GM12801 (cell line): Measurements from ENCODE around the gene GOLGA2.

Experiments
- TF ChIP-seq, protein P1 (sequence below): IDR thresholded peaks from one replicate; pipeline ENCODE4 v1.5.1; 2011; ENCODE audit warnings: control low read depth; ENCODE audit not compliant: insufficient read length; ENCODE audit errors: extremely low read depth

The GOLGA2 gene

DNA sequence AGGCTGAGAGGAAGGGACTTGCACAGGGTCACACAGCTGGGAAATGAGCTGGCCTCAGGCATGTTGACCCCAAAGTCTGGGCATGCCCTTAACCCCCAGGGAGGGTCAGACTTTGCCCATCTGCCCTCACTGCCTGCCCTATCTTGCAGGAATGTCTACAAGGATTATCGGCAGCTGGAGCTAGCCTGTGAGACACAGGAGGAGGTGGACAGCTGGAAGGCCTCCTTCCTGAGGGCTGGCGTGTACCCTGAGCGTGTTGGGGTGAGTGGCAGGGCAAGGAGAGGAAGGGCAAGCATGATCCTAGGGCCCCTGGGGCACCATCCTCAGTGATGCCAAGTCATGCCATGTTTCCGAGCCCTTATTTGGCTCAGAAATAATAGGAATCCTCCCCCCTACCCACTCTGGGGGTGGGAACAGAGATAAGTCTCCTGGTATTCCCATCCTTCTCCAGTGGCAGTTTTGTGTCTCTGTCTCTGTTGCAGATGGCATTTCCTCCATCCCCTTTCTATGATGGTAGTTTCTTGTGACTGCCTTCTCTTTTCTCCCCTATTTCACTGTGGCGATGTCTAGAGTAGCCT is 28.5 kb downstream of the GOLGA2 start:
- TF ChIP-seq, protein P1, sequence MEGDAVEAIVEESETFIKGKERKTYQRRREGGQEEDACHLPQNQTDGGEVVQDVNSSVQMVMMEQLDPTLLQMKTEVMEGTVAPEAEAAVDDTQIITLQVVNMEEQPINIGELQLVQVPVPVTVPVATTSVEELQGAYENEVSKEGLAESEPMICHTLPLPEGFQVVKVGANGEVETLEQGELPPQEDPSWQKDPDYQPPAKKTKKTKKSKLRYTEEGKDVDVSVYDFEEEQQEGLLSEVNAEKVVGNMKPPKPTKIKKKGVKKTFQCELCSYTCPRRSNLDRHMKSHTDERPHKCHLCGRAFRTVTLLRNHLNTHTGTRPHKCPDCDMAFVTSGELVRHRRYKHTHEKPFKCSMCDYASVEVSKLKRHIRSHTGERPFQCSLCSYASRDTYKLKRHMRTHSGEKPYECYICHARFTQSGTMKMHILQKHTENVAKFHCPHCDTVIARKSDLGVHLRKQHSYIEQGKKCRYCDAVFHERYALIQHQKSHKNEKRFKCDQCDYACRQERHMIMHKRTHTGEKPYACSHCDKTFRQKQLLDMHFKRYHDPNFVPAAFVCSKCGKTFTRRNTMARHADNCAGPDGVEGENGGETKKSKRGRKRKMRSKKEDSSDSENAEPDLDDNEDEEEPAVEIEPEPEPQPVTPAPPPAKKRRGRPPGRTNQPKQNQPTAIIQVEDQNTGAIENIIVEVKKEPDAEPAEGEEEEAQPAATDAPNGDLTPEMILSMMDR = no peak

DNA sequence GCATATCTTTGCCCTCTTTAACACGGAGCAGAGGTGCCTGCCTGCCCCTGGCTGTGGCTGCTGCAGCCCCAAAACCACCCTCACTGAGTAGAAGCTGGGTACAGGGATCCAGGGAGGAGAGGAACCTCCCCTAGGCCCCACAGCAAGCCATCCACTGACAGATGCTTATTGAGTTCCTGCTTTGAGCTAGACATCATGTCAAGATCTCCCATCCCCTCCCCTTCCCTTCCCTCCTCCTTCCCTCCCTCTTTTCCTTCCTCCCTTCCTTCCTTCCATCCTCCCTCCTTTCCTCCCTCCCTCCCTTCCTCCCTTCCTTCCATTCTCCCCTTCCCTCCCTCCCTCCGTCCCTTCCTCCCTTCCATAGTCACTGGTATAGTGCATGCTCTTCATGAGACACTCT is 29.3 kb downstream of the GOLGA2 start:
- TF ChIP-seq, protein P1 = no peak

DNA sequence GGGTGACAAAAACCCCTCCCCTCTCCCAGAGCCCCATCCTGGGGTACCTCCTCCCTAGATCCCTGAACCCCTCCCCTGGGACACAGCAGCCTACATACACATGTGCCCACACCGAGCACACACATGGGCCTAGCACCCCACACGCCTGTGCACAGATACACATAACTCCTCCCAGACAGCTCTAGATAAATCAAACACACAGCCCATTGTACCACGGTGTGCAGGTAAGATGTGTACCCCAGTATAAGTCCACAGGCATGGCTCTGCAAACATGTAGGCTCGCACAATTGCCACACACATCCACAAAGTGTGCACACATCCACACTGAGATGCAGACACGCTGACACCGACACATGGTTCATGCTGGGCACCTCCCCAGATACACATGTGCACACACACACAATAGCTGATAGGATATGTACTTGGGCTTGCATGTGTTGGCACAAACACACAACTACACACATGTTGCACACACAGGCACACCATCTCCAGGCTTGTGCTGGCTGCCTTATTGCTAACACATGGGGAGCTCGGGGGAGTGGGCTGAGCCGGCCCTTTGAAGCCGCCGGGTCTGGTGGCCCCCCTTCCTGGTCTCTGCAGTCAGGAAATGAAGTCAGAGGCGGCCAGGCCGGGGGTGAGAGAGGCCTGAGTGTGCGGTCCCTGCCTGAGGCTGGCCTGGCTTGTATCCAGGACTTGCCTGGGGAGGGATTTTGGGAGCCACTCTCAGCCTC is 30.2 kb downstream of the GOLGA2 start:
- TF ChIP-seq, protein P1 = no peak

DNA sequence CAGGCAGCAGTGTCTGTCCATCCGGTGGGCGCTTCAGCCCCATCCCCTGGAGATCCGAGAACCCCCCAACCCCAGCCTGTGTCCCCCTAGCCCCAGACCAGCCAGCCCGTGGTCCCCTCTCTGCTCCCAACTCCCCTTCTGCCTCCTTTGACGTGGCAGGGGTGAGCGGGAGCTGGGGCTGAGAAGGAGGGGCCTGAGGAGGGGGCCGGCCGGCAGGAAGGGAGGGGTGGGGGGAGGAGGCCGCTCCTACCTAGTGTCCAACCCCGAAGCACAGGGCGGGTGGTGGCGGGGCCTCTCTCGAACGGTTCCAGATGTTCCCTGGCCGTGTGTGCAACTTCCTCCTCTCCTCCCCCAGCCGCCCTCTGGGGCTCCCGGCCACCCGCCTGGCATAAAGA is 31.0 kb downstream of the GOLGA2 start:
- TF ChIP-seq, protein P1 = no peak

DNA sequence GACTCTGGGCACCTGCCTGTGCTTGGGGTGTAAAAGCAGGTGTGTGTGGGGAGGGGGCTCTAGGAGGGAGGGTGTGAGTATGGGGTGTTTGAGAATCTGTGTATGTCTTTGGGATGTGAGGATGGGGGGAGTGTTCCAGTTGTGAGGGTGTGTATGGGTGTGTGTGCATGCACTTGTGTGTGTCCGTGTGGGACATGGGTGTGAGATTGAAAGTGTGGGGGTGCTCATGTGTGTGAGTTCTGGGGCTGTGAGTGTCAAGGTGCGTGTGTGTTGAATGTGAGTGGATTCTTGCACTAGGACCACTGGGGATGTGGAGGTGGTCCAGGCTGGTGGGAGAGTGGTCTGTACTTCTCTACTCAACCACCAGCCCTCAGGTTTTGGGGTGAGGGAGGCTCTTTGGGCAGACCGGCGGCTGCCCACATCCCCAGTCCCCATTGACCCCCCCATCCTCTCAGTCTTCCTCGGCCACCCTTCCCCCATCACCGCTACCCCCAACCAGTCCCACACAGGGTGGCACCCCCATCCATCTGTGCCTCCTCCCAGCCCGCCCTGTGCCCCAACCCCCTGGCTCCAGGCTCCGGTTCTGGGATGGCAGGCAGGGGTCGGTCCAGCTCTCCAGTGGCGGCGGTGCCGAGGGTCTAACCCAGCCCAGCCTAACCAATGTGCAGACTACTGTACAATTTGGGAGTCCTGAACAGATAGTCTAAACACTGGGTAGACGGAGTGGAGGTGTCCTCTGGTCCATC is 31.5 kb downstream of the GOLGA2 start:
- TF ChIP-seq, protein P1 = no peak

DNA sequence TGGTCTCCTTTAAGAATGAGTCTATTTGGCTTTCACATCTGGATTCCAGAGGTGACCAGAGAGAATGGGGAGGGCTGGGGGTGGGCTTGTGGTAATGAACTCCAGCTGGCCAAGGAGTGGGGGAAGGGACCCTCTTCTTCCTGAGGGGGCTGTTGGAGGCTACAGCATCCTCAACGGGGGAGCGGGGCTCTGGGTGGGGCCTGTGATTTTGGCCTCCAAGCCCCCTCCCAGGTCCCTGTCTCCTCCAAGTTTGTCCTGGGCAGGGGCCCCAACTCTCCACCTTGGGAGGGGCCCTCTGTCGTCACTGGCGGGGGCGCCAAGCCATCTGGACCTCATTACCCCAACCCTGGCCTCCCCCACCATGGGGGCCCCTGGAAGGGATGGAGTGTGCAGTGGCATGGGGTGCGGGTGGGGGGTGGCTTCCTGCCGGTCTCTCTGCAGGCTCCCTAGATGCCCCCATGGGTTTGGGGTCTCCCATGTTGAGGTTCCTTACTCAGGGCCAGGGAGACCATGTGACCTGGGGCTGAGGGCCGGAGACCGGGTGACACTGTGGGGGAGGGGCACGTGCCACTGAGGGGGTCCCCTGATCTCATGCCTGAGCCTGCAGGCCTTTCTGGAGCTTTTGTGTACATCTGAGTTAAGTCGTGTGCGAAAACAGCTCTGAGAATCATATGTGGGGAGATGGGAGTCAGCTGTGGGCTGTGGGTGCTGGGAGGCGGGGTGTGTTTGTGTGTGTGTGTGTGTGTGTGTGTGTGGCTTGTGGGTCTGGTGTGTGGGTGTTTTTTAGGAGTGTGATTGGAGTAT is 32.4 kb downstream of the GOLGA2 start:
- TF ChIP-seq, protein P1 = no peak

DNA sequence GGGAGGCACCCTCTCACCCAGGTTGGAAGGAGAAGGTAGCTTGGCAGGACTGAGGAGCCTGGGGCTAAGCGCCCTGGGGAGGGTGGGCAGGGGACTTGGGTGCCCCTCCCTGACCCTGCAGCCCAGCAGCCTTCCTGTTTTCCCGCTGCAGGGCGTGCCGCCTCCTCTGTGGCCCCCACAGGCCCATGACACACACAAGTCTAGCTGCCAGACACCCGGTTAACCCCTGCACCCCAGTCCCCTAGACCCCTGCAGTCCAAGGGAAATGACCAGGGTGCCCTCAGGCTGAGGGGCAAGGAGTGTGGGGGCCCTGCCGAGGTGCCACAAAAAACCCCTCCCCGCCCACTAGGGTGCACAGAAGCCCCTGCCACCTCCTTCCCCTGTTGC is 33.0 kb downstream of the GOLGA2 start:
- TF ChIP-seq, protein P1 = no peak
